GM12878 (cell line): ENCODE data around the gene CNTN6. TPM values are rescaled to one million over a fixed set of nuclear protein-coding genes. Genes with fewer than 3 reads are reported as not detected.

Experiments
- ATAC-seq: fragments of 200-7000 bp; cut with Tn5 transposase; 3 replicates; pipeline ENCODE4 v1.9.1; 2020; ENCODE audit warnings: mild to moderate bottlenecking, moderate library complexity
- BruUV-seq: library from RNA; stranded (reverse); fragments of 400-500 nt; replicated peaks from 2 replicates; lab custom pipeline; 2021; lab: Mats Ljungman, UMichigan
- CTCF ChIA-PET: fragments of 300-600 bp; sonication (Branson Sonifier 250); formaldehyde crosslinking; extraction: SDS; loops from one replicate; lab custom pipeline; 2021; ENCODE audit warnings: inconsistent platforms; lab: Yijun Ruan, JAX
- POLR2A ChIA-PET: fragments of 350-600 bp; formaldehyde crosslinking; extraction: SDS; loops from one replicate; lab custom pipeline; 2021; ENCODE audit warnings: inconsistent platforms; lab: Charles Lee
- RAD21 ChIA-PET: fragments of 300-600 bp; sonication (Branson Sonifier 250); formaldehyde crosslinking; loops from one replicate; lab custom pipeline; 2023; ENCODE audit warnings: antibody characterized with exemption; ENCODE audit not compliant: unreplicated experiment; lab: Charles Lee
- SMC1A ChIA-PET: fragments of 300-600 bp; sonication (Branson Sonifier 250); formaldehyde crosslinking; loops from one replicate; lab custom pipeline; 2023; ENCODE audit not compliant: unreplicated experiment, uncharacterized antibody; lab: Charles Lee
- DNase-seq: peaks from one replicate; pipeline ENCODE4 v3.0.0-alpha.2; 2011; ENCODE audit warnings: low read depth, low spot score
- FAIRE-seq: peaks from 3 replicates; lab custom pipeline; 2011; peaks lifted over from hg19 to GRCh38; lab: Jason Lieb, UNC
- H2AFZ ChIP-seq: 2 replicates; pipeline ENCODE4 v1.6.0; 2011; ENCODE audit warnings: low read depth, low read length, control low read depth; ENCODE audit not compliant: control insufficient read depth
- H3K27ac ChIP-seq: 2 replicates; pipeline ENCODE4 v1.5.1; 2011; ENCODE audit warnings: control low read depth; ENCODE audit not compliant: control insufficient read depth, insufficient read depth
- H3K27me3 ChIP-seq, 2 experiments: replicated peaks in 1 of 2; 2 replicates each; pipeline versions ENCODE4 v1.6.0 to v1.6.1; 2011; ENCODE audit warnings: low read length in 1 of 2; ENCODE audit not compliant: control insufficient read depth in 2 of 2, insufficient read depth in 2 of 2
- H3K36me3 ChIP-seq, 2 experiments: 2 replicates each; pipeline ENCODE4 v1.5.1; 2011; ENCODE audit warnings: low read length in 1 of 2; ENCODE audit not compliant: control insufficient read depth in 2 of 2, insufficient read depth in 2 of 2
- H3K4me1 ChIP-seq: 2 replicates; pipeline ENCODE4 v1.6.1; 2011; ENCODE audit warnings: mild to moderate bottlenecking, low read length, moderate library complexity, mixed read lengths; ENCODE audit not compliant: control insufficient read depth, insufficient read depth
- H3K4me2 ChIP-seq: 2 replicates; pipeline ENCODE4 v1.6.0; 2011; ENCODE audit warnings: control low read depth; ENCODE audit not compliant: control insufficient read depth, insufficient read depth
- H3K4me3 ChIP-seq: fragments of 200-600 bp; sonication (generic); 2 replicates; pipeline ENCODE4 v1.5.1; 2016
- H3K79me2 ChIP-seq: 2 replicates; pipeline ENCODE4 v1.6.0; 2011; ENCODE audit warnings: low read length; ENCODE audit not compliant: control insufficient read depth, insufficient read depth
- H3K9ac ChIP-seq: 2 replicates; pipeline ENCODE4 v1.8.0; 2011; ENCODE audit warnings: low read length, control low read depth, mixed read lengths; ENCODE audit not compliant: control insufficient read depth, insufficient read depth
- H3K9me3 ChIP-seq: replicated peaks from 3 replicates; pipeline ENCODE4 v1.5.1; 2011; ENCODE audit warnings: mild to moderate bottlenecking, low read length; ENCODE audit not compliant: control insufficient read depth, insufficient read depth
- H4K20me1 ChIP-seq: 2 replicates; pipeline ENCODE4 v1.6.0; 2011; ENCODE audit not compliant: control insufficient read depth, insufficient read depth
- ATF3 ChIP-seq: IDR thresholded peaks from 2 replicates; pipeline ENCODE4 v1.6.1; 2011; ENCODE audit warnings: low read depth, mild to moderate bottlenecking, low read length, moderate library complexity, borderline replicate concordance; ENCODE audit errors: extremely low read depth
- BCL11A ChIP-seq: IDR thresholded peaks from 2 replicates; pipeline ENCODE4 v1.6.1; 2011; ENCODE audit warnings: low read depth, low read length
- BCLAF1 ChIP-seq: fragments of 450-650 bp; IDR thresholded peaks from 2 replicates; pipeline ENCODE4 v1.6.1; 2017; ENCODE audit warnings: antibody characterized with exemption, mild to moderate bottlenecking, moderate library complexity
- CBFB ChIP-seq: IDR thresholded peaks from 2 replicates; pipeline ENCODE4 v1.6.1; 2016; ENCODE audit warnings: antibody characterized with exemption, low read depth
- CHD4 ChIP-seq: fragments of 200-600 bp; sonication (generic); IDR thresholded peaks from 2 replicates; pipeline ENCODE4 v1.6.1; 2016; ENCODE audit warnings: mild to moderate bottlenecking
- CREB1 ChIP-seq: IDR thresholded peaks from 2 replicates; pipeline ENCODE4 v1.6.1; 2012; ENCODE audit warnings: low read depth, mild to moderate bottlenecking, inconsistent platforms
- IRF5 ChIP-seq: fragments of 450-650 bp; IDR thresholded peaks from 2 replicates; pipeline ENCODE4 v1.6.1; 2017; ENCODE audit warnings: borderline replicate concordance
- KDM1A ChIP-seq: fragments of 200-600 bp; sonication (generic); IDR thresholded peaks from 2 replicates; pipeline ENCODE4 v1.6.1; 2016; ENCODE audit warnings: borderline replicate concordance
- MEF2A ChIP-seq: IDR thresholded peaks from 2 replicates; pipeline ENCODE4 v1.6.1; 2011; ENCODE audit warnings: low read depth, mild to moderate bottlenecking, low read length, moderate library complexity; ENCODE audit not compliant: insufficient read depth
- MLLT1 ChIP-seq: fragments of 450-650 bp; IDR thresholded peaks from 2 replicates; pipeline ENCODE4 v1.6.1; 2016; ENCODE audit warnings: mild to moderate bottlenecking
- NFYA ChIP-seq: IDR thresholded peaks from 2 replicates; pipeline ENCODE4 v1.6.1; 2011; ENCODE audit warnings: low read depth, mild to moderate bottlenecking, low read length, improper control_type of control experiment, borderline replicate concordance
- POLR2AphosphoS5 ChIP-seq: IDR thresholded peaks from 2 replicates; pipeline ENCODE4 v1.6.1; 2011; ENCODE audit warnings: mild to moderate bottlenecking, low read length, inconsistent platforms
- SMARCA5 ChIP-seq: fragments of 450-650 bp; IDR thresholded peaks from 2 replicates; pipeline ENCODE4 v1.6.1; 2017; ENCODE audit warnings: mild to moderate bottlenecking
- TAF1 ChIP-seq: IDR thresholded peaks from 2 replicates; pipeline ENCODE4 v1.6.1; 2011; ENCODE audit warnings: mild to moderate bottlenecking, low read depth, low read length, borderline replicate concordance
- TARDBP ChIP-seq: IDR thresholded peaks from 2 replicates; pipeline ENCODE4 v1.6.1; 2016; ENCODE audit warnings: borderline replicate concordance
- TCF7 ChIP-seq: IDR thresholded peaks from 2 replicates; pipeline ENCODE4 v1.6.1; 2014; ENCODE audit warnings: antibody characterized with exemption, borderline replicate concordance
- ZNF217 ChIP-seq: fragments of 450-650 bp; IDR thresholded peaks from 2 replicates; pipeline ENCODE4 v1.6.1; 2017; ENCODE audit warnings: antibody characterized with exemption, mild to moderate bottlenecking
- ZNF274 ChIP-seq: IDR thresholded peaks from one replicate; pipeline ENCODE4 v1.8.0; 2011; ENCODE audit not compliant: insufficient read length, insufficient read depth
- WGBS: methylation state at CpG from one replicate; pipeline ENCODE4 v1.1.6; 2016; ENCODE audit warnings: low lambda C conversion rate; ENCODE audit not compliant: insufficient replicate concordance, insufficient coverage; ENCODE audit errors: missing lambda C conversion rate; 5-methylcytosine and 5-hydroxymethylcytosine counted together
- in situ Hi-C: fragments of 300-500 bp; cut with MboI; formaldehyde crosslinking; loops from 9 replicates; pipeline ENCODE4 v1.14.3; 2018; ENCODE audit warnings: mixed read lengths
- intact Hi-C: fragments of 100-400 bp; cut with micrococcal nuclease; formaldehyde crosslinking; loops from one replicate; pipeline ENCODE4 v1.14.2; 2022; ENCODE audit not compliant: unreplicated experiment
- polyA plus RNA-seq, 11 experiments: library from polyadenylated mRNA; depleted of rRNA in 4 of 11; unstranded in 6 of 11; stranded (reverse) in 5 of 11; fragments of >200 nt; fragmentation: Nextera tagmentation in 4 of 11; fragmentation: Illumina TruSeq in 1 of 11; extraction: Ambion mirVana in 4 of 11; extraction: Trizol in 1 of 11; gene quantifications; 1 replicate in 1 of 11; 2 replicates in 10 of 11; pipeline versions ENCODE4 v1.2.1 to v1.2.3, GENCODE V29; 2011 to 2016; ENCODE audit warnings: inconsistent platforms in 2 of 11, missing spikeins in 2 of 11, low read depth in 1 of 11
- total RNA-seq, 4 experiments: library from RNA; depleted of rRNA in 3 of 4; stranded (reverse); fragments of >200 nt in 3 of 4; fragmentation: Illumina TruSeq in 1 of 4; extraction: Trizol in 1 of 4; gene quantifications; 2 replicates each; pipeline versions ENCODE4 v1.2.1 to v1.2.3, GENCODE V29; 2013 to 2021

Gene CNTN6
- total and polyA plus RNA-seq, 10 of the 15 experiments (the other 5 are each of a cell fraction or from before 2014, with no cell fraction given): not detected

- Histone ChIP-seq H3K79me2 (no peaks in the 10 kb centered on the region), H3K4me3 (no peak overlapping the region), H4K20me1 (no peaks in the 10 kb centered on the region), H2AFZ (no peak overlapping the region), H3K27me3 (no peaks in the 10 kb centered on the region), H3K36me3 (no peaks in the 10 kb centered on the region), H3K27ac (no peak overlapping the region), H3K9ac (no peak overlapping the region), H3K4me1 (no peaks in the 10 kb centered on the region), H3K4me2 (no peak overlapping the region), H3K9me3 (no peaks in the 10 kb centered on the region)
- FAIRE-seq (no peak), DNase-seq (no peak), ATAC-seq (no peak)
- in situ Hi-C loops (no loop called here), intact Hi-C loops (loop anchor here (10.0 kb wide), 1 partner anchor 1567 kb away; no protein-coding TSS in a partner anchor)
- ChIA-PET SMC1A (interaction anchor here (0.8 kb wide), 1 partner anchor 613 kb away, joined by 4 read pairs; no protein-coding TSS in a partner anchor), POLR2A (no interaction called here), RAD21 (no interaction called here), CTCF (no interaction called here)
- WGBS: 0% methylated on average over 1 of the region's 1 CpG
- BruUV-seq: no TSS peak
- no peak for TF ChIP-seq SMARCA5
- no peak for TF ChIP-seq TARDBP
- TF ChIP-seq MLLT1: no peak
- no peak for TF ChIP-seq ATF3
- TF ChIP-seq CBFB: no peak
- no peak for TF ChIP-seq CHD4
- TF ChIP-seq KDM1A: no peak
- no peak for TF ChIP-seq BCLAF1
- no peak for TF ChIP-seq TCF7
- TF ChIP-seq ZNF274: no peak
- no peak for TF ChIP-seq IRF5
- no peak for TF ChIP-seq BCL11A
- TF ChIP-seq ZNF217: no peak
- TF ChIP-seq MEF2A: no peak
- TF ChIP-seq TAF1: no peak
- no peak for TF ChIP-seq CREB1
- TF ChIP-seq NFYA: no peak
- TF ChIP-seq POLR2AphosphoS5: no peak
These were observed 354.6 kb downstream of the CNTN6 start for GRCh38 chr3:1447452-1447851.
